ENCODE measurements around the gene MRPL11.

MRPL11 gene

DNA sequence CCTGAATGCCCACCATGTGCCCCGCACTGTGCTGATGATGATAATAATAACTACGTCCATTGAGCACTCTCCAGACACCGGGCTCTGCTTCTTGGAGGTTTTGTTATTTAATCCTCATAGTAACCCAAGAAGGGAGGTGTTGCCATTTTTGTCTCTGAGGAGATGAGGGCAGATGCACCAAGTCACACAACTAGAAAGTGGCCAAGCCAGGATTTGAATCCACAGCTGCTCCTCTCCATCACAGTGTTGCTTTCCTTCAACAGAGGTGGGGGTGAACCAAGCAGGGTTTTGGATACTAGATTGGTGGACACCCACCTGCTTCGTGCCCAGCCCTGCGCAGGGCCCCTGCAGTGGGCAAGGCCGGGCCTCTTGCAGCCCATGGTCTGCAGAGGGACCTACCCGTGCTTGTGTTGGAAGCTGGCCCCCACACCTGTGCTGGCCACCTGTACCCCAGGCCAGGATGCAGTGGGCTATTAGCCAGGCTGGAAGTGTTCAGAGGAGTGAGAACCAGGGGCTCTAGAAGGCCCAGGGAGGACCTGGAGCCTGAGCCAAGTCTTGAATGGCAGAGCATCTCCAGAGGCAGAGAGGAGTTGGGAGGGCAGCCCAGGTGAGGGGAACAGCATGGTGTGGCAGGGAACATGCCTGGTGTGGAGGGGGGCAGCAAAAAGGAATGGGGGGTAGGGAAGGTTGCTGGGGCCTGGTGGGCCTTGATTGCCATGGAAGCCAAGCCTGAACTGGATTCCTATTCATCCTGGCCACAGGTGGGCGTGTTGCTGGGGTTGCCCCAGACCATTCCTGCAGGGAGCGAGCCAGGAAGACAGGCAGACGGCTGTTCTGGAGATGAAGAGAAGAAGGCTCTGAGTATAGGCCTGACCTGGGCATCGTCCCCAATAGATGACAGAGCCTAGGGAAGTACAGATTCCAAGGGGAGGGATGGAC lies 38.9 kb upstream of the MRPL11 start:
- DNase-seq (ENCODE audit: low read depth): no peak
- TF ChIP-seq, protein P1, sequence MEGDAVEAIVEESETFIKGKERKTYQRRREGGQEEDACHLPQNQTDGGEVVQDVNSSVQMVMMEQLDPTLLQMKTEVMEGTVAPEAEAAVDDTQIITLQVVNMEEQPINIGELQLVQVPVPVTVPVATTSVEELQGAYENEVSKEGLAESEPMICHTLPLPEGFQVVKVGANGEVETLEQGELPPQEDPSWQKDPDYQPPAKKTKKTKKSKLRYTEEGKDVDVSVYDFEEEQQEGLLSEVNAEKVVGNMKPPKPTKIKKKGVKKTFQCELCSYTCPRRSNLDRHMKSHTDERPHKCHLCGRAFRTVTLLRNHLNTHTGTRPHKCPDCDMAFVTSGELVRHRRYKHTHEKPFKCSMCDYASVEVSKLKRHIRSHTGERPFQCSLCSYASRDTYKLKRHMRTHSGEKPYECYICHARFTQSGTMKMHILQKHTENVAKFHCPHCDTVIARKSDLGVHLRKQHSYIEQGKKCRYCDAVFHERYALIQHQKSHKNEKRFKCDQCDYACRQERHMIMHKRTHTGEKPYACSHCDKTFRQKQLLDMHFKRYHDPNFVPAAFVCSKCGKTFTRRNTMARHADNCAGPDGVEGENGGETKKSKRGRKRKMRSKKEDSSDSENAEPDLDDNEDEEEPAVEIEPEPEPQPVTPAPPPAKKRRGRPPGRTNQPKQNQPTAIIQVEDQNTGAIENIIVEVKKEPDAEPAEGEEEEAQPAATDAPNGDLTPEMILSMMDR (IDR thresholded peaks at IDR 0.05; ENCODE audit: low read length, missing control alignments): no peak
- H3K4me3 ChIP-seq (replicated peaks; ENCODE audit: low read depth, low read length): no peak overlapping the region

DNA sequence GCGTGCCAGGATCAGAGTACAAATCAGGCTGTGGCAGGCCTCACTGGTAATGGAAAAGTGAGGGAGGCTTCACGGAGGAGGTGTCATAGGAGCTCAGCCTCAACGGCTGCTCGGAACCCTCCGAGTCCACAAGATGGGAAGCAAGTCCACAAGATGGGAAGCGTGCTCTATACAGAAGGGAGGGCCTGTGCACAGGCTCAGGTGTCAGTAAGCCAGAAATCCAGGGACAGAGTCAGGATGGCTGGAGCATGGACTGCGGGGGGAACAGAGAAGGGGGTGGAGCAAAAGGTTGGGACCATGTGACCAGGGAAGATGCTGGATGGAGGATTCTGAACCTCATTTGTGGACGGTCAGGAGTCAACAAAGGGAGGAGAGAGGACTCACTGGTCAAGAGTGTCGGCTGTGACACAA lies 38.2 kb upstream of the MRPL11 start:
- no peak for DNase-seq (ENCODE audit: low read depth)
- H3K4me3 ChIP-seq (replicated peaks; ENCODE audit: low read depth, low read length): no peak overlapping the region
- TF ChIP-seq, protein P1 (IDR thresholded peaks at IDR 0.05; ENCODE audit: low read length, missing control alignments): no peak

DNA sequence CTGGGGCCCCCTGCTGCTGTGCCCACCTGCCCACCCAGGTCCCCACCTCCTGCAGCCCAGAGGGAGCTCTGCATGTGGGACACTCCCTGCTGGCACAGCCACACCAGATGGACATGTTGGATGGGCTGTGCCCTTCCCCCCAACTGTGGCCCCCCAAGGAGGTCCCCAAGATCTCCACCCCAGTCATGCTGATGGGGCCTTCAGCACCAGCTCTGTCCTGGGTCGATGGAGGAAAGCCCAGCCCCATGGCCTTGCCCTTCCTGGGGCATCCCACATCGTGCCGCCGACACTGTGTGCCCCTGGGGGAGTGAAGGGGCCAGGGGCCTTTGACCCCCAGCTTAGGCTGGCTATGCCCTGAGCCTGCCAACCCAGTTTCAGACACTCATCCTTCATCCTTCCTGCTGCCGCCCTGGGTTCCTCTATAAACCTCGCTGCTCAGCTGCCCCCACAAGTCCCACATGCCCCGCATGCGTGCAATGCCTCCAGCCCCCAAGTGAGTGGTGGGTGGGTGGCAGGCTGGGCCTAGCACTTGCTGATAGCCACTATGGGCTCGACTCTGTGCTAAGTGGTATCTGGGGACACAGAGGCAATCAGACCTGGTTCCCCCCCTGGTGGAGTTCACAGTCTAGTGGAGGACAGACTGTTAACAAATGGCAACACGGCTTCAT lies 37.7 kb upstream of the MRPL11 start:
- H3K4me3 ChIP-seq (replicated peaks; ENCODE audit: low read depth, low read length): no peak overlapping the region
- DNase-seq (ENCODE audit: low read depth): no peak
- TF ChIP-seq, protein P1 (IDR thresholded peaks at IDR 0.05; ENCODE audit: low read length, missing control alignments): no peak

DNA sequence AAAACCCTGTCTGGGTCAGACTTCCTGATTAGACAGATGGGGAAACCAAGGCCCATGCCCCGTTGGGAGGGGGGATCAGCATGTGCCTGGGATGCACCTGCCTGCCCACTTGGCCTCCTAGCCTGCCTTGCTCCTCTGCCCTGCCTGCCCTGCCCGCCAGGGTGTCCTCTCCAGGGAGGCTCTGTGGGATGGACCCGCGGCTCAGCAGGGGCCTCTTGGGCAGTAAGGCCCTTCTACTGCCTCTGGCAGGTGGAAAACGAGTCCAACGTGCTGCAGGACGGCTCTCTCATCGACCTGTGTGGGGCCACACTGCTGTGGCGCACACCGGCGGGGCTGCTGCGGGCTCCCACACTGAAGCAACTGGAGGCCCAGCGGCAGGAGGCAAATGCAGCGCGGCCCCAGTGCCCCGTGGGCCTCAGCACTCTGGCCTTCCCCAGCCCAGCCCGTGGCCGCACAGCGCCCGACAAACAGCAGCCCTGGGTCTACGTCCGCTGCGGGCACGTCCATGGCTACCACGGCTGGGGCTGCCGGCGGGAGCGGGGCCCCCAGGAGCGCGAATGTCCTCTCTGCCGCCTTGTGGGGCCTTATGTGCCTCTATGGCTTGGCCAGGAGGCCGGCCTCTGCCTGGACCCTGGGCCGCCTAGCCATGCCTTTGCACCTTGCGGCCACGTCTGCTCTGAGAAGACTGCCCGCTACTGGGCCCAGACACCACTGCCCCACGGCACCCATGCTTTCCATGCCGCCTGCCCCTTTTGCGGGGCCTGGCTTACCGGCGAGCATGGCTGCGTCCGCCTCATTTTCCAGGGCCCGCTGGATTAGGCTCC lies 36.9 kb upstream of the MRPL11 start:
- H3K4me3 ChIP-seq (replicated peaks; ENCODE audit: low read depth, low read length): no peak overlapping the region
- TF ChIP-seq, protein P1 (IDR thresholded peaks at IDR 0.05; ENCODE audit: low read length, missing control alignments): no peak
- DNase-seq (ENCODE audit: low read depth): no peak

DNA sequence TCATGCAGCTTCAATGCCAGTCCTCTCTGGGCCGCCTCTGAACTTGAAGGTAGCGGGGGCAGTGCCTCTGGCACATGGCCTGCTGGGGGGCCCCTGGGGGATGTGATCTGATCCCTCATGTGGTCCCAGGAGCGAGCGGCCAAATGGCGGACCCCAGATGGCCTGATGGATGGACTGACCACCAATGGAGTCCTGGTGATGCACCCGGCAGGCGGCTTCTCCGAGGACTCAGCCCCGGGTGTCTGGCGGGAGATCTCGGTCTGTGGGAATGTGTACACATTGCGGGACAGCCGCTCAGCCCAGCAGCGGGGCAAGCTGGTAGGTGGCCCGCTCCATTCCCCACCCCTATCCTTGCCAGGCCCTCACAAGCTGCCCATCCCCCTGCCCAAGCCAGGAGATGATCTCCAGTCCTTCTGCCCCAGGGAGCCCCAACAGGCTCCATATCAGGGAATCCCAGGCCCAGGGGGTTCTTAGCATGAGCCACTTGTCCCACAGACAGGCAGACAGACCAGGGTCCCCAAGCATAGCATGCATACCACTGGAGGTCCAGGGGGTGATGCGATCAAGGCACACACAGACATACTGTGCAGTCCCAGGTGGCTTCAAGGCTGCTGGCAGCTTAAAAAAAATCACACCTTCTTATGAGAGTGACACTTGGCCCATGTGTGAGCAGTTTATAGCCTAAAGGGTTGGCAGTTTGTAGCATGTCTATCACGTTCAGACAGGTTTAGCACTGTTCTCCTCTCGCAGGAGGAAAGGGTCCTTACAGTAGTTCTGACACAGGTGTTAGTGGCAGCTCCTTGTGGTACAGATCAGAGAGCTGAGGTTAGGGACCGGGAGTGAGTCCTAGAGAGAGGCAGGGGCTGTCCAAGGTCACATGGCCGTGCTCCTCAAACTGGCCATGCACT lies 35.2 kb upstream of the MRPL11 start:
- TF ChIP-seq, protein P1 (IDR thresholded peaks at IDR 0.05; ENCODE audit: low read length, missing control alignments): no peak
- H3K4me3 ChIP-seq (replicated peaks; ENCODE audit: low read depth, low read length): no peak overlapping the region

DNA sequence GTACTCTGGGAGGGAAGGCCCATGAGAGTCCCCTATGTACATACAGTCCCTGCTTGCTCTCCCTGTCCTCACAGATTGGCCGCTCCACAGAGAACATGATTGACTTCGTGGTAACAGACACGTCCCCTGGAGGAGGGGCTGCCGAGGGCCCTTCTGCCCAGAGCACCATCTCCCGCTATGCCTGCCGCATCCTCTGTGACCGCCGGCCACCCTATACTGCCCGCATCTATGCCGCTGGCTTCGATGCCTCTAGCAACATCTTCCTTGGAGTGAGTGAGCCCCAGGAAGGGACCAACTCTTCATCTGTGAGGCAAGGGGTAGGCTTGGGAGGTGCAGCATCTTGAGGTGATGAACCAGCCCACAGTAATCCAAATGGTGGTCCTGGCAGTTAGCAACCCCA lies 34.5 kb upstream of the MRPL11 start:
- no peak for DNase-seq (ENCODE audit: low read depth)
- TF ChIP-seq, protein P1 (IDR thresholded peaks at IDR 0.05; ENCODE audit: low read length, missing control alignments): no peak
- H3K4me3 ChIP-seq (replicated peaks; ENCODE audit: low read depth, low read length): no peak overlapping the region

More for the DNA sequence above, 35.2 kb upstream of the MRPL11 start:
- no peak for DNase-seq (ENCODE audit: low read depth)
